HG03565 (cell line): ENCODE measurements around the gene RARA.

ENCODE experiments used
- ATAC-seq: cut with Tn5 transposase; IDR thresholded peaks from one replicate; pipeline ENCODE4 v1.9.1; 2021; ENCODE audit warnings: mild to moderate bottlenecking, moderate library complexity; ENCODE audit not compliant: unreplicated experiment

RARA gene

GRCh38 chr17:40344421-40345160 is 35.6 kb downstream of the RARA start:
- ATAC-seq = no peak

GRCh38 chr17:40345161-40345993 is 36.4 kb downstream of the RARA start:
- ATAC-seq = no peak

- ATAC-seq = no peak
Observed at GRCh38 chr17:40345994-40346764, 37.2 kb downstream of the RARA start.

GRCh38 chr17:40346765-40347158 is 37.8 kb downstream of the RARA start:
- ATAC-seq = no peak

- ATAC-seq = no peak
Observed at GRCh38 chr17:40347319-40348135, 38.5 kb downstream of the RARA start.

- no peak for ATAC-seq
Observed at GRCh38 chr17:40348136-40348504, 39.1 kb downstream of the RARA start.

GRCh38 chr17:40348562-40349476 is 39.8 kb downstream of the RARA start:
- no peak for ATAC-seq

GRCh38 chr17:40349477-40349894 is 40.5 kb downstream of the RARA start:
- no peak for ATAC-seq

GRCh38 chr17:40349895-40350688 is 41.1 kb downstream of the RARA start:
- ATAC-seq = no peak

GRCh38 chr17:40350689-40351358 is 41.8 kb downstream of the RARA start:
- no peak for ATAC-seq

- ATAC-seq = no peak
Observed at GRCh38 chr17:40351359-40352236, 42.6 kb downstream of the RARA start.

- ATAC-seq = no peak
Observed at GRCh38 chr17:40352237-40352778, 43.3 kb downstream of the RARA start.

GRCh38 chr17:40352779-40353394 is 43.9 kb downstream of the RARA start:
- no peak for ATAC-seq

GRCh38 chr17:40354221-40355122 is 45.5 kb downstream of the RARA start:
- no peak for ATAC-seq

GRCh38 chr17:40355123-40355803 is 46.3 kb downstream of the RARA start:
- ATAC-seq = no peak
